Stimulated activated CD8-positive, alpha-beta memory T cell treated with anti-CD3 and anti-CD28 coated beads, Interleukin-12 subunit alpha, Interleukin-12 subunit beta, amount 100 ng/mL, for 24 hours (primary cell): ENCODE results near the gene WWOX.

Experiments used
- DNase-seq: peaks from one replicate; pipeline ENCODE4 v3.0.0-alpha.2; 2020; ENCODE audit errors: extremely low read depth

WWOX gene

GRCh38 chr16:78438219-78438618 lies 338.8 kb downstream of the WWOX start:
- no peak for DNase-seq

GRCh38 chr16:78438632-78439031 lies 339.2 kb downstream of the WWOX start:
- no peak for DNase-seq

- DNase-seq: no peak
These were observed 340.2 kb downstream of the WWOX start for GRCh38 chr16:78439646-78440045.

- DNase-seq: no peak
These were observed 341.8 kb downstream of the WWOX start for GRCh38 chr16:78441298-78441697.

GRCh38 chr16:78443542-78444364 lies 344.3 kb downstream of the WWOX start:
- DNase-seq: no peak

GRCh38 chr16:78445818-78446217 lies 346.4 kb downstream of the WWOX start:
- no peak for DNase-seq

- no peak for DNase-seq
These were observed 347.0 kb downstream of the WWOX start for GRCh38 chr16:78446486-78446885.

GRCh38 chr16:78446992-78447563 lies 347.6 kb downstream of the WWOX start:
- no peak for DNase-seq

GRCh38 chr16:78448658-78449271 lies 349.3 kb downstream of the WWOX start:
- DNase-seq: no peak

- no peak for DNase-seq
These were observed 350.8 kb downstream of the WWOX start for GRCh38 chr16:78450255-78450654.

GRCh38 chr16:78452025-78452555 lies 352.6 kb downstream of the WWOX start:
- DNase-seq: no peak

GRCh38 chr16:78455861-78456260 lies 356.4 kb downstream of the WWOX start:
- no peak for DNase-seq

GRCh38 chr16:78458588-78458987 lies 359.1 kb downstream of the WWOX start:
- DNase-seq: no peak

GRCh38 chr16:78460428-78460827 lies 361.0 kb downstream of the WWOX start:
- DNase-seq: no peak

GRCh38 chr16:78461087-78461486 lies 361.6 kb downstream of the WWOX start:
- no peak for DNase-seq

GRCh38 chr16:78461496-78462287 lies 362.2 kb downstream of the WWOX start:
- DNase-seq: no peak

- DNase-seq: no peak
These were observed 363.1 kb downstream of the WWOX start for GRCh38 chr16:78462288-78463208.

GRCh38 chr16:78463591-78463990 lies 364.1 kb downstream of the WWOX start:
- no peak for DNase-seq

- DNase-seq: no peak
These were observed 365.4 kb downstream of the WWOX start for GRCh38 chr16:78464833-78465232.

GRCh38 chr16:78465730-78466129 lies 366.3 kb downstream of the WWOX start:
- no peak for DNase-seq

GRCh38 chr16:78469787-78470186 lies 370.3 kb downstream of the WWOX start:
- no peak for DNase-seq
